GM21723 (cell line): ENCODE data around the gene DMD.
A peak's percentile ranks its signal among the peaks of the same experiment; 100 is the strongest.
"Not testable (repeated sequence)": the region's sequence is repeated elsewhere in the genome, so short reads cannot be mapped to it uniquely, and the experiment has no call there.

ENCODE experiments used
- ATAC-seq: cut with Tn5 transposase; IDR thresholded peaks from one replicate; pipeline ENCODE4 v1.9.1; 2021; ENCODE audit warnings: mild to moderate bottlenecking, moderate library complexity; ENCODE audit not compliant: unreplicated experiment

DMD gene

DNA sequence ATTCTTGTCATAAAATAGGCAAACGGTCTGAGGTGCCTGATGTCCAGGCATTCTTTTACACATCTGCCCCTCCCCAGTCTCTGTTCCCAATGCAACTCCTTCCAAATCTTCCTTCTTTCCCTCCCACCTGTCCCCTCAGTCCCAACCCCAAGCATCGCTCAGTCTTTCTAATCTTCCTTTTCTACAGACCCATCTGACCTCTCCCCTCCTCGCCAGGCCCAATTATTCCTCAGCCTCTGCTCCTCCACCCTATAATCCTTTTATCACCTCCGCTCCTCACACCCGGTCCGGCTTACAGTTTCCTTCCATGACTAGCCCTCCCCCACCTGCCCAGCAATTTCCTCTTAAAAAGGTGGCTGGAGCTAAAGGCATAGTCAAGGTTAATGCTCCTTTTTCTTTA is 1832.4 kb downstream of the DMD start:
- not testable (repeated sequence) for ATAC-seq

DNA sequence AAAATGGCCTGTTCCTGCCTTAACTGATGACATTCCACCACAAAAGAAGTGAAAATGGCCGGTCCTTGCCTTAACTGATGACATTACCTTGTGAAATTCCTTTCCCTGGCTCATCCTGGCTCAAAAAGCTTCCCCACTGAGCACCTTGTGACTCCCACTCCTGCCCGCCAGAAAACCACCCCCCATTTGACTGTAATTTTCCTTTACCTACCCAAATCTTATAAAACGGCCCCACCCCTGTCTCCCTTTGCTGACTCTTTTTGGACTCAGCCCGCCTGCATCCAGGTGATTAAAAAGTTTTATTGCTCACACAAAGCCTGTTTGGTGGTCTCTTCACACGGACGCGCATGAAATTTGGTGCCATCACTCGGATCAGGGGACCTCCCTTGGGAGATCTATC is 1833.5 kb downstream of the DMD start:
- not testable (repeated sequence) for ATAC-seq

DNA sequence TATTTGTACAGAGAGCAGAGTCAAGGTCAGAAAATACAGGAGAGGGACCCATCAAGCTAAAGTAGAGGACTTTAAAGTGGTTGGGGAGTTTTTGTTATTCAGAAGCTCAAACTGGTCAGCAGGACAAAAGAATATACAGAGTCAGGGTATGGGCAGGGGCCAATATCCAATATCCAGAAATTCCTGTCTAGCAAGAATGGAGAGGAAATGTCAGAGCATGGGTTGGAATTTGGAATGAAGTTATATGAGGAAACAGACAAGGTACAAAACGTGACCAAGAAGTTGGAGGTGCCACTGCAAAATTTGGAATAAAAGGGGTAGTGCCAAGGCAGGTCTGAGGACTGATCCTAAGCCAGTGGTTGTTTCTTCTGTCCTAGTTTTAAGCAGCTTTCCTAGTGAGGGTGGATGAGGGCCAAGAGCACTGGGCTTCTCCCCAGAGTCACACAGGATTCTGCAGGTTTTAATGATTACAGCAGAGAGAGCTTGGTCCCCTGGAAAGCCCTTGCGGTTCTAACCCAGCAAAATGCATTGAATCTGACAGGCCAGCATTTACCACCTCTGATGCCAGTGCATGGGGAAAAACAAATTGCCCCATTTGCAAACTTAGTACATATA is 1834.8 kb downstream of the DMD start:
- no peak for ATAC-seq

DNA sequence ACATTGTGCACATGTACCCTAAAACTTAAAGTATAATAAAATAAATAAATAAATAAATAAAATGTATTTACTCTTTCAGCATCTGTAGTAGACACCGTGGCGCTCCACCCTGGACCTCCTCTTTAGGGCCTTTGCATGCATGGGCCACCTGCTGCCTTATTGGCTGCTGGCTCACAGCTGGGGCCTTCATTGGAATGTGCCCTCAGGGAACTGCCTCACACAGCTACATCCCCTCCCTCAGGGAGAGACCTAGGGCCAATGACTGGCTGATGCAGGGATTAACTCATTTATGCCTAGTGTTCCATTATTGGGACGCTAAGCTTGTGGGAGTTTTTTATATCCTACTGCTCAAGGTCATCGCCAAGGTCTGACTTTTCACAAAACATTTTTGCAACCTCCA is 1836.6 kb downstream of the DMD start:
- ATAC-seq: no peak

DNA sequence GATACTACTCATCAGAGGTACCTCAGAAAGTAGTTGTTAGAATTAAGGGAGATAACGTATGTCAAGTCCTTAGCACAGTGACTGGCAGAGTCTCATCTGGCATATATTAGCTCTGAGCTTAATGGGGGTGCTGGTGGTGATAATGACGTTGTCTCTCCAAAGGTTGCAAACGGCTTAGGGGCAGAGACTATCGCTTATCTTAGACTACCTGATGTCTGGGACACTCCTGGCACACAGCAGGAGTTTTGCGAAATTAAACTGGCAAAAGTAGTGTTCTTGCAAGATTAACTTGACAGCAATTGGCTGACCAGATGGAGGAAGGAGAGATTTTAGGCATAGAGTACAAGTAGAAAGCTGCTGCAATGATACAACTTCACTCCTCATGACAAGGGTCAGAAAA is 1839.4 kb downstream of the DMD start:
- ATAC-seq: no peak

DNA sequence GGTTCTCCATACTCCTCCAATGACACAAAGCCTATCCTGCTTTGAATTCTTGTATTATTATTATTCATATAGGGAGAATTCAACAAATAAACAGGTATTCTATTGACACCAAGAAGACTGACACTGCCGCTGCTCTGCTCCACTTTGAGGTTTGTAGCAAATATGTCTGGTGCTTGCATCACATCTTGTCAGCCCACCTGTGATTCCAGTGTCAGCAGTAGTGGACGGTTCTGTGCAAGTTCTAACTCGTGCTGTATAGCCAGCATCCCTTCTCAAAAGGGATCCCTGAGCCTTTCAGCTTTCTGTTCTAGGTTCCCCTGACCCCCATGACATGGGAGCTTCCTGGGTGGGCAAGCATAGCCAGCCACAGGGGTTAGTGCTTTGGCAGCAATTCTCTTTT is 1843.5 kb downstream of the DMD start:
- ATAC-seq: no peak

DNA sequence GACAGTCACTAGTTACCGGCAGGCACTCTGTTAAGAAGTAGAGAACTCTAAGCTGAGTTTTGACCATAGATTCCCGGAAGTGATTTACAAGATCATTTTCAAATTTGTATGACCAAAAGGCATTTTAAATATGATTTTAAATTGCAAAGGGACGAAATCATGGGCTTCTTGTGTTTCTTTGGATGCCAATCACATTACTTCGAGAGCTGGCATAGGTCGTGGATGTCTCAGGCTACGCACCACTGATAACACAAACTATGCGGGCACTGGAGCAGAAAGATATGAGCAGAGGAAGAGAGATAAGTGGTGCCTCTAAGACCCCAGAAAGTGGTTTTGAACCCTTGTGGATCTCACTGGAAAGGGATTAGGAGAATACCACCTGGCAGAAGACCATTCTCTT is 1845.3 kb downstream of the DMD start:
- no peak for ATAC-seq

DNA sequence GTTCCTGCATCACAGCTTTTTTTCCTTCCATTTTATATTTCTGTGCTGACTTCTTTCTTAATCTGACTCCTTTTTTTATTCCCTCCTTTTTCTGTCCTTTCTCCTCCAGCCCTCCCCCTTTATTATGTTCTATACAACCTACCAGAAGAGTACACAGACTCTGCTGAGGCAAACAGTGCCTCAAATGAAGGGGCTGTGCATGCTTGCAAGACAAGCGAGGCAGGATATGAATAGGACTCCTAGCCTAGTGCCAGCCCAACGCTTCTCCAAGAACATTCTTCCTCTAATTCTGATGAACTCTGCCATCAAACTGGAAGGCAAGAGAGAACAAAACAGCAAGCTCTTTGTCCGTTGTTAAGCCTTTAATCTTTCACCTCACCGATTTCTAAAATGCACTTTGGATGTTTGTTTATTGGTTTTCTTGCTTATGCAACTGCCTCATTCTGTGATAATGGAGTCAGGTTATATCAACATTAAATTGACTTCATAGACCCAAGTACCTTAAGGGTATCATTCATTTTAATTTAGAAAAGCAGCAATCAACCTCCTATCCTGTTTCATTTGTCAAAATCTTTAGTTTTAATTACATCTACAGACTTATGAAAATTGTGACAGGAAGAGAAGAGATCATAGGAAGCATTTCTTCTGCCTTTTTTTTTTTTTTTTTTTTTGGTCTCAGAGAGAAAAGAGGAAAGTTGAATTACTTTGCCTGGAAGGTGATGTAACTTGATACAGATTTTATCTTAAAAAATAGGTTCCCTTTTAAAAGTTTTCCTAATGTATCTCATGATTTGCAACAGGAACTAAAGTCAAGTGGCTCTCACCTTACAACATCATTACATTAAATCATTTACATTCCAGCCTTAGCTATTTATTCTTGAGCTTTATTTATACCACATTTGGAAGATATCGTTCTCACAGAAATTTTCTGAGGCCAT is 1854.8 kb downstream of the DMD start:
- no peak for ATAC-seq

DNA sequence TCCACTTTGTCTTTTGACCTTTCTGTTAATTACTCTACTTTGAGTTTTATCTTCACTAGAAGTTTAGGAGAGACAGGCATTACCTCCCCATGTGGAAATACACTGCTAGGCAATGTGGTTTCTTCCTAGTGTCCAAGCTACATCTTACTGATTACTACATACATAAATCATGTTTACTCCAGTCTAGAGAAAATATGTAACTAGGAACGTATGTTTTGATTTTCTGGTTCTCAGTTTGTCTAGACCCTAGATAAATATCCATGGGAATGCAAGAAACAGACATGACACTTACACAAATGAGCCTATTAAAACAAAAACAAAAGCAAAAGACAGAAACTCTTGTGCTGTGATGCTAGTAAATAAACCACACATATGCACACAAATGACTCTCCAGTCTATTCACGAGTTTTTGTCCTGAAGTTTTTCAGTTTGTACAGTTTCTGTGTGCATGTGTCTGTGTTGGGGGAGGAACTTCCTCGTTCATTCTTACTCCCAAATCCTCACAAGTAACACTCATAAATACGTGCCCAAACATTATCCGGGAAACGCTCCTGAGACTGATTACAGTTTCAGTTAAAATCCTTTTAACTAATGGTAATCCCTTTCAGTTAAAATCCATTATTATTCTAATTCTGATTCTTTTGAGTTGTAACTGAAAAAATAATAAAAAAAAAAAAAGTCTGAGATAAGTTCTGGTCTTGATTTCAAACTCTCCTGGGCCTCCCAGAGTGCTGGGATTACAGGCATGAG is 1856.0 kb downstream of the DMD start:
- ATAC-seq: no peak

DNA sequence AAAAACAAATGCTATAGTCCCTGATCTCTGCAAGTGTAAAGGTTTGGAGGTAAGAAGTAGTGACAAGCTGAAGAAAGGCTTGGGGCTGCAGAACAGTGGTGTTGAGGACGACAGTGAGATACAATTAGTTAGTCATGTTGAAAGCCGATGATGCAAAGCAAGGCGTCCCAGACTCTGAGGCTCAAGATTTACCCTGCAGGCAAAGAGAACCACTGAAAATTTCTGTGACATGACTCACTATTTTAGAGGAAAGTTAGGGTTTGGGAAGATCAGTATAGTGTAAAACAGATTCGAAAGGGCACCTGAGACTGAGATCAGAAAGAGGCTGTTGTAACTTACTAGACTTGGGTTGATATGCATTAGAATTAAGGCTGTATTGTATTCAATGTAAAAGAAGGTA is 1858.3 kb downstream of the DMD start:
- ATAC-seq: no peak

DNA sequence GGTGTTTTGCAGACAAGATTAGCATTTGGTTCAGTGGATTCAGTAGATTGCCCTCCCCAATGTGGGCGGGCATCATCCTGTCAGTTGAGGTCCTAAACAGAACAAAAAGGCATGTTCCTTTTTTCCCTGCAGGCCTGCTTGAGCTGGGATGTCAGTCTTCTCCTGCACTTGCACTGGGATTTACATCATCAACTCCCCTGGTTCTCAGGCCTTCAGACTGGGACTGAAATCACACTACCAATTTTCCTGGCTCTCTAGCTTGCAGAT is 1860.6 kb downstream of the DMD start:
- ATAC-seq: no peak

DNA sequence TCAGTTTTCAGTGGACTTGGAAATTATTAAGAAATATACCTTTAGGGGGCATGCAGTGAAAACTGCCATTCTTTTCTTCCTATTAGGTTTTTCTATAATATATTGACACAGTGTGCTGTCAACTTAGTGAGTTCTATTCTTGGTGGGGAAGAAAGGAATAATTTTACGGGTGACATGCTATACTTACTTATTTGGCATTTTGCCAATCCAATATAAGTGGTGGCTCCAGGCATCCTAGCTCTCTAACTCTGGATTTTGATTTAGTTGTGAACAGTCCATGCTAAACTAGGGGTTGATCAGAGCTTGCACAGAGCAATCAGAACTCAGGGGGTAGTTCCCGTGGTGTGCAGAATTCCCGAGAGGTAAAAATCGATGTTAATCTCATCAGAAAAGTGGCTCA is 1861.8 kb downstream of the DMD start:
- no peak for ATAC-seq

DNA sequence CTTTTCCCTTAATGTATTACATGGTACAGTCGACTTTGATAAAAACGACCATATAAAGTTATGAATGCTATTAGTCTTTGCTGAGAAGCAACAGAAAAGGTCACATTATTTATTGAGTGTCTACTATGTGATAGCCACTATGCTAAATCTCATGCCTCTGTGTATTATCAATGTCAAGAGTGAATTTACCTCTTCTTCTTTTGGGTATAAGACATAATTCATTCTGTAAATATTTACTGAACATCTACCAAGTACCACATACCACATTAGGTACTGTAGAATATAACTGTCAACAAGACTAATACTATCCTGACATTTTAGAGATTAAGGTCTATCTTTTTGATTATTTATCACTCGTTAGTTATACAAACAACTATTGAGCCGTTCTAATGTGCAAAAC is 1870.8 kb downstream of the DMD start:
- no peak for ATAC-seq

DNA sequence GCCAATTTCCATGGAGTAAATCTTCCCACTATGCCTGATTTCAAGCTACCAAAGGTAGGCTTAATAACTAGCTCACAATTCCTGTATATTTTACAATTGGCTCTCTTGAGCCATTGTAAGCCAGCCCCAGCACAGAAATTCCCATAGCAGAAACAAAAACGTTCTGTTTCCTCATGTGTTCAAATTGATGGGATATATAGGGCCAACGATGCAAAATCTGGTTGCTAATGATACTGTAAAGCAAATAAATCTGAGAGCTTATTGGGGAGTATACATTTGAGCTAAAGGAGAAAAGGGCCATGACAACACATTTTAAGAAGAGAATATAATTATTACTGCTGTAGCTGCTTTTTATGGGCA is 1872.4 kb downstream of the DMD start:
- ATAC-seq: no peak

DNA sequence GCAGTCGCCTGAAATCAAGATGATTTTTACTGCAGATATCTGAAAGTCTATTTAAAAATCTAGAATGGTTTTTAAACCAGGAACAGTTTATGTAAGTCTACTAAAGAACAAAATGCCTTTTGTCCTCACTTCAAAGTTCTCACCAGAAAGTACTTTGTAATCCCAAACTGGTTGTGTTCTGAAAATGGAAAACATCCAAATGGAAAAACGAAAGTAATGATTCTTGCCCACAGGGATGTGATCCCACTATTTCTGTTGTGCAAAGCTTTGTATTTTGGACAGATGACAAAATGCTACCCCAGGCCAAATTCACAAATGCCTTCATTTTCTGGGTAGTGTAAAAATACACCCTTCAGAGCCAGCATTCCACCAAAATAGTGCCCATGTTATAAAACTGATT is 1874.0 kb downstream of the DMD start:
- ATAC-seq: no peak

DNA sequence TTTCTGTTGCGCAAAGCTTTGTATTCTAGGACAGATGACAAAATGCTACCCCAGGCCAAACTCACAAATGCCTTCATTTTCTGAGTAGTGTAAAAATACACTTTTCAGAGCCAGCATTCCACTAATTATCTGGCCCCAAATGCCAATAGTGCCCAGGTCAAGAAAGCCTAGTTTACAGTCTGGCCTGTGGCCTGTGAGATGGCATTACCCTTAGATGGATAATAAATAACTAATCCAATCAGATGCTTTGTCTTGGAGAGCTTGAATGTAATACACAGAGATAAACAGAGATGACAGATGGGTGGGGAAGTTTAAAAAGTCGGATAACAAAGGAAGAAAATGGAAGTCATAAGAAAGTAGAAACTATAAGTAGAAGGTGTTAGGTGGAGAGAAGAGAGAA is 1874.9 kb downstream of the DMD start:
- no peak for ATAC-seq

DNA sequence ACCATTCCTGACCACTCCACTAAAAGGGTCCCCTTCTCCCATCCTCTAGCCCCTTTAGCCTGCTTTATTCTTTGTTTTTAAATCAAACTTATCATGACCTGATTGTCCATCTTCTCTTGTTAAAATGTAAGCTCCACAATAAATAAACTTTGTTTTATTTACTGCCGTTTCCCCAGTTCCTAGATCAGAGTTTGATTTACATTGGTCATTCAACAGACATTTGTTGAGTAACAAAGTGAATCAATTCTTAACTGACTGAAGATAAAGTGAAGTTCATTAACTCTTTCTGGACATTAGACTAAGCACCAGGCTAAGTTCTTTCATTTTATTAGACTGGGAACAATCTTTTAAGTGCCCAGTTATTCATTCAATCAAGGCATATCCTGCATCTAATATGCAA is 1876.4 kb downstream of the DMD start:
- no peak for ATAC-seq

DNA sequence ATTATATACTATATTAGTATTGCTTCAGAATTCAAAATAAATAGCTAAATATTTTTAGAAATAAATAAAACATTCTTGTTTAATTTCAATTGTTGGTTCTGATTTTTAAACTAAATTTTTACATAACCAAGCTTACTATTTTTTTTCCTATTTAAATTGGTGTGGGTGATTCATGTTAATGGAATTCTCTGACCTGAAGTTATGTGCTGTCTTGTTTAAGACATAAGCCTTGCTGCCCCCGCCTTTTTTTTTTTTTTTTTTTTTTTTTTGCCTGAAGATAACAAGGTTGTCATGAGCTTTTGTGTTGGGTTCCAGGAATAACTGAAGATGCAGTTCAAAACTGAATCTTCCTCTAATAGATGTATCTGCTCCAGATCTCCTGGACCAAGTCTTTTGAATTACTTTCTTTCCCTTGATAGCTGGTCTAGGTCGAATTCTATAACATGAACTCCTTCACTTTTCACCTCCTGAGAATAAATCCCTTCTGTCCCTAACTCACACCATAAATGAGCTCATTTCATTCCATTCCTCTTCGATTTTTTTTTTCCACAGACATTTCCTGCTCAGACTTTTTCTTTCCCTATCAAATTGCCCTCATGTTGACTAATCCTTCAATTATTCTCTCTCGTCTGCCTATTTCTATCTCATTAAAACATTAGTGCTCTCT is 1878.1 kb downstream of the DMD start:
- no peak for ATAC-seq

DNA sequence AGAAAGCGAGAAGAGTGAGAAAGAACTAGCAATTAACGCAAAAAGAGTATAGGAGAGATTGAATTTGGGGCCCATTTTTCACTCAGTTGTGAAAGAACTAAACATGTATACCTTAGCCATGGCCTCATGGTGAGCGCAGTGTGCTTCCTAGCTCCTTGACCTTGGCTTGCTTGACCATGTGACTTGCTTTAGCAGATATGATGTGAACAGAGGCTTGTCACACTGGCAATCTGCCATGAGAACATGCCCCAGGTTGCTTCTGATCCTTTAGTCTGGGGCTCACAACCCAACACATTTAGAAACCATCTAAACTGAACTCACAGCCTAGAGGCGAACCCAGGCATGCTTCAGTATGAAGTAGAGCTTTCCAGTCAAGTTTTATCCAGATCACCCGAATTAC is 1879.4 kb downstream of the DMD start:
- no peak for ATAC-seq

DNA sequence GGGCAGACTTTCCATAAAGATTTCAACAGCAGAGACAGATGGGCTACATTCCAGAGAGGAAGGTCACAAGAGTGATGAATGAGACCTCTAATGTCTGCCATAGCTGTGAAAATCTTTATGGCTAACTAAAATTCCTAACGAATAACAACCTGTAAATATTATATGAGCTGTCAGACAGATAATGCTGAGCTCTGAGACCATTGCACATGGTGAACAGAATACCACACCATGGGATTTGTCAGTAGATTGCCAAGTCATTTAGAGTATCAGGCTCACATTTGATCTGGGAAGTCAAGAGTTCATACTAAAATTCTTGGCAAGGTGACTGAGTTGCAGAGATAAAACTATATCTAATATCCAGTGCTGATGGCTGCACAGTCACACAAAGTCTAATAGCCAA is 1880.3 kb downstream of the DMD start:
- ATAC-seq: no peak

DNA sequence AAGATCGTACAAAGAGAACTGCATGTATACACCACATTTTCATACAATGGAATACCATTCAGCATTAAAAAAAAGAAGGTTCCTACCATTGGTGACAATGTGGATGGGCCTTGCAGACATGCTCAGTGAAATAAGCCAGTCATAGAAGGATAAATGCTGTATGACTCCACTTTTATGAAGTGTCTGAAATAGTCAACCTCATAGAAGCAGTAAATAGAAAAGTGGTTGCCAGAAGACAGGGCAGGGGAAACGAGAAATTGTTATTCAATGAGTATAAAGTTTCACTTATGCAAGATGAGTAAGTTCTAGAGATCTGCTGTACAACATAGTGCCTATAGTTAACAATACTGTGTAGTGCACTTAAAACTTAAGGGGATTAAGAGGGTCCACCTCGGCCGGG is 1882.1 kb downstream of the DMD start:
- ATAC-seq: no peak

DNA sequence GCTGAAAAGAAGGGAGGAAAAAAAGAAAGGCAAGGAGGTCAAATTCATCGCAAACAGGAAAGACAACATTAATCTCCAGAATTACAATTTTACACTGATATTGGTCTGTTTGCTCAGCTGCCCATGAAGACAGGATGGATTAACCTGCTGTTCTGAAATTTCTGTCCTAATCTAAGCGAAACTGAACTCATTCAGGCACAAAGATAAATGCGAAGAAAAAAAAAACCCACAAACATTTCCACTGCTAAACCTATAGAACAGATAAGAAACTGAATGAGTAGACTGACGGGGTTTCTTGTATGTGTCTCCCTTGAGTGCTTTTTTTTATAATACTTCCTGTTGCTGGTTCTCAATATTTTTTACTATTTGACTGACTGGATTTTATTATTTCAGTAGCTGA is 1887.7 kb downstream of the DMD start:
- peak; percentile 90 for ATAC-seq
